Esophagus squamous epithelium (tissue), 5 donors: ENCODE data around the gene KIF6. TPM values are rescaled to one million over a fixed set of nuclear protein-coding genes. Genes with fewer than 3 reads are reported as not detected.

Source experiments
- DNase-seq: peaks from one replicate; lab custom pipeline; 2025; lab: John Stamatoyannopoulos, UW
- H3K27ac ChIP-seq, 4 donors: fragments of 200-600 bp; sonication (generic); one replicate each; pipeline ENCODE4 v1.5.1; 2016 to 2019; ENCODE audit warnings: mild to moderate bottlenecking in 1 of 4
- H3K27me3 ChIP-seq, 4 donors: fragments of 200-600 bp; sonication (generic); 1 replicate in 3 of 4; 2 replicates in 1 of 4; pipeline versions ENCODE4 v1.5.1 to v1.6.0; 2017 to 2021; ENCODE audit warnings: antibody characterized with exemption in 1 of 4
- H3K36me3 ChIP-seq, 3 donors: fragments of 200-600 bp; sonication (generic); one replicate each; pipeline ENCODE4 v1.5.1; 2016 to 2019
- H3K4me1 ChIP-seq, 3 donors: fragments of 200-600 bp; sonication (generic); one replicate each; pipeline ENCODE4 v1.5.1; 2017 to 2019
- H3K4me3 ChIP-seq, 4 donors: fragments of 200-600 bp; sonication (generic); 1 replicate in 3 of 4; 2 replicates in 1 of 4; pipeline ENCODE4 v1.5.1; 2016 to 2019; ENCODE audit warnings: mild to moderate bottlenecking in 2 of 4, moderate library complexity in 1 of 4
- H3K9me3 ChIP-seq, 3 donors: fragments of 200-600 bp; sonication (generic); one replicate each; pipeline ENCODE4 v1.5.1; 2016 to 2019
- POLR2A ChIP-seq, 4 donors: fragments of 450-650 bp; IDR thresholded peaks; one replicate each; pipeline ENCODE4 v1.6.1; 2017; ENCODE audit warnings: antibody characterized with exemption in 4 of 4, mild to moderate bottlenecking in 4 of 4, moderate library complexity in 3 of 4
- WGBS, 2 donors: methylation state at CpG; one replicate each; pipeline ENCODE4 v1.1.5; 2018; 5-methylcytosine and 5-hydroxymethylcytosine counted together
- intact Hi-C: fragments of 100-400 bp; cut with DNase I; formaldehyde crosslinking; loops from one replicate; pipeline ENCODE4 v1.15.0; 2022
- total RNA-seq, 4 donors: library from RNA; depleted of rRNA; stranded (reverse); fragments of >200 nt; gene quantifications; one replicate each; pipeline ENCODE4 v1.1.0, GENCODE V29; 2016
- TF ChIP-seq, protein P1 (sequence below), 6 experiments: fragments of 450-650 bp in 4 of 6; fragments of 200-600 bp in 2 of 6; sonication (generic) in 2 of 6; IDR thresholded peaks; one replicate each; pipeline ENCODE4 v1.5.1; 2016 to 2019; ENCODE audit warnings: antibody characterized with exemption in 6 of 6, mild to moderate bottlenecking in 4 of 6, moderate library complexity in 4 of 6
- donor health status: DM: yes; HTN: yes; CAD: no.

Gene KIF6
- total RNA-seq, 4 donors from 2014 or later = 0.19 TPM; not detected in 3

DNA sequence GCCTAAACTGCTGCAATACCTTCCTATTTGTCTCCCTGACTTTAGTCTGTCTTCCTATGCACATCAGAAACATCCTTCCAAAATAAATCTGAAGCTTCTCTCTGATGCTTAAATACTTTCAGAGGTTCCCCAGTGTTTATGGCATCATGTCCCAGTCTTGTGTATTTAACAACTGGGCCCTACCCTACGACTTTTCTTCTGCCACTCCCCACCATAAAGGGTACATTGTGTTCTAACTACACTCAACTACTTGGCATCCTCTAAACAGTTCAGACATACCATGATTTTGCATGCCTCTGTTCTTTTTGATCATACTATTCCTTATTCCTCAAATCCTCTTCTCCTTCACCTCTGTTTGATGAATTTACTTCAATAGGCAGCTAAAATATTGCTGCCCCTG, 259.7 kb downstream of the KIF6 start:
- Histone ChIP-seq H3K36me3 (no peaks in the 10 kb centered on the region), H3K27me3 (no peaks in the 10 kb centered on the region), H3K27ac (no peak overlapping the region), H3K4me1 (no peaks in the 10 kb centered on the region), H3K9me3 (no peaks in the 10 kb centered on the region), H3K4me3 (no peak overlapping the region)
- DNase-seq = no peak
- intact Hi-C loops = no loop called here
- TF ChIP-seq, protein P1, sequence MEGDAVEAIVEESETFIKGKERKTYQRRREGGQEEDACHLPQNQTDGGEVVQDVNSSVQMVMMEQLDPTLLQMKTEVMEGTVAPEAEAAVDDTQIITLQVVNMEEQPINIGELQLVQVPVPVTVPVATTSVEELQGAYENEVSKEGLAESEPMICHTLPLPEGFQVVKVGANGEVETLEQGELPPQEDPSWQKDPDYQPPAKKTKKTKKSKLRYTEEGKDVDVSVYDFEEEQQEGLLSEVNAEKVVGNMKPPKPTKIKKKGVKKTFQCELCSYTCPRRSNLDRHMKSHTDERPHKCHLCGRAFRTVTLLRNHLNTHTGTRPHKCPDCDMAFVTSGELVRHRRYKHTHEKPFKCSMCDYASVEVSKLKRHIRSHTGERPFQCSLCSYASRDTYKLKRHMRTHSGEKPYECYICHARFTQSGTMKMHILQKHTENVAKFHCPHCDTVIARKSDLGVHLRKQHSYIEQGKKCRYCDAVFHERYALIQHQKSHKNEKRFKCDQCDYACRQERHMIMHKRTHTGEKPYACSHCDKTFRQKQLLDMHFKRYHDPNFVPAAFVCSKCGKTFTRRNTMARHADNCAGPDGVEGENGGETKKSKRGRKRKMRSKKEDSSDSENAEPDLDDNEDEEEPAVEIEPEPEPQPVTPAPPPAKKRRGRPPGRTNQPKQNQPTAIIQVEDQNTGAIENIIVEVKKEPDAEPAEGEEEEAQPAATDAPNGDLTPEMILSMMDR (IDR thresholded peaks at IDR 0.05) = no peak
- TF ChIP-seq POLR2A (IDR thresholded peaks at IDR 0.05) = no peak
- 27 to 38% methylated on average over 1 of the region's 1 CpG for WGBS, 2 donors

DNA sequence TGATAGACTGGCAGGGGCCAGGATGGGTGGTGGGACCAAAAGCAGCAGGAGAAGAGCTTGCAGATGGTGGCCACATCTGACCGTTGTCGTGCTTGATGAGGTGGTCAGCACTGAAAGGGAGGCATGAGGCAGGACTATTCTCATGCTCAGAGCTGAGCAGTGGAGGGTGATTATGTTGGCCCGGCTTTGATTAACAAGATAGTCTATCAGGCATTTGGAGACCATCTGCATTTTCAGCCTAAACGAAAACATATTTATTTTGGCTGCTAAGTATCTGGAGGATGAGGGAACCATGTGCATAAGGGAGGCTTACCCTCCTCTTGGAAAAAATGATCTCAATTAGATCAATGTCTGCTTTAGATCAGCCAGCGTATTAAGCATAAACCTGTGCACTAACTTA, 261.1 kb downstream of the KIF6 start:
- 72 to 79% methylated on average over 4 to 5 of the region's 5 CpGs for WGBS, 2 donors
- no peaks in the 10 kb centered on the region for H3K9me3 ChIP-seq
- H3K27me3 ChIP-seq = no peaks in the 10 kb centered on the region
- H3K36me3 ChIP-seq = no peaks in the 10 kb centered on the region
- intact Hi-C loops = no loop called here
- no peak overlapping the region for H3K27ac ChIP-seq
- TF ChIP-seq, protein P1 (IDR thresholded peaks at IDR 0.05) = no peak
- no peak for TF ChIP-seq POLR2A (IDR thresholded peaks at IDR 0.05)
- no peak overlapping the region for H3K4me3 ChIP-seq
- no peak for DNase-seq
- no peaks in the 10 kb centered on the region for H3K4me1 ChIP-seq

DNA sequence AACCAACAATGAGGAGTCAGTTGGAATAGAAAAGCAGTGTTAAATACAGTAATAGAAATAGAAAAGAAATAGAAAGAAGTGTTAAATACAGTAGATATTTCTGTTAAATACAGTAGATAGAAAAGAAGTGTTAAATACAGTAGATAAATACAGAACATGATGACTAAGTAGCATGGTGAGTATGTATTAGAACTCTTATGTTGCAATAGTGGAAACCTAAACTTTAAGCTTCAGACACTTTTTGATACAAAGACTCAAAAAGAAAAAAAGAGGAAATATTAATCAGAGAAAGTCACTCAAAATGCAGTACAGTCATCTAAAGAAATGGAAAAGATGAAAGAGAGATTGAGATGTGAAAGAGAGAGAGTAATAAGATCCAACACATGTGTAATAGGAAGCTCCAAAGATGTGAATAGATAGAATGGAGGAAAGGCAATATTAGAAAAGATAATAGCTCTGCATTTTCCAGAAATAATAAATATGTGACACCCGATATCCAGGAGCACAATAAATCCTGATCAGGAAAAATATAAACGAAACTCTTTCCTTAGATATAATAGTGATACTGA, 271.2 kb downstream of the KIF6 start:
- 87 to 89% methylated on average over 2 of the region's 2 CpGs for WGBS, 2 donors
- intact Hi-C loops = no loop called here
- Histone ChIP-seq H3K27me3 (peaks cover 0 to 6% (median 0%) of the 10 kb centered on the region in 4 donors), H3K9me3 (peaks cover 0 to 7% (median 0%) of the 10 kb centered on the region in 3 donors), H3K4me3 (no peak overlapping the region), H3K4me1 (no peaks in the 10 kb centered on the region), H3K27ac (no peak overlapping the region), H3K36me3 (no peaks in the 10 kb centered on the region)
- no peak for TF ChIP-seq POLR2A (IDR thresholded peaks at IDR 0.05)
- TF ChIP-seq, protein P1 (IDR thresholded peaks at IDR 0.05) = no peak
- no peak for DNase-seq

DNA sequence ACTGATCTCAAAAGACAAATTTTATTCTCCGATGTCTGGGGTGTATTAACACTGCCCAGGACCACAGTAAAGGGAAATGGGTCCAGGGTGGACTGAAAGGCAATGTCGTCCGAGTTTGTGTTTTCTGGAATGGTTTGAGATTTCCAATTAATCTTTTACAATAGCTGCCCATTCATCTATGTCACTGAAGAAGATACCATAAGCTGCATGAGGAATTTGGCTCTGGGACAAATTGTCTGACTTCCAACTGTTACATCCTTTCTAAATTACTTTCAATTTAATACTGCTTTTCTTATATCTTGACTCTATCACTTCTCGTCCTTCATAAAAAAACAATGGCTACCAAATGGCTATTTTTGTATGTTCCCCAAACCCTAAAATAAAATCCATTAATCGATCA, 272.0 kb downstream of the KIF6 start:
- Histone ChIP-seq H3K27ac (no peak overlapping the region), H3K36me3 (no peaks in the 10 kb centered on the region), H3K4me1 (no peaks in the 10 kb centered on the region), H3K9me3 (peaks cover 0 to 7% (median 0%) of the 10 kb centered on the region in 3 donors), H3K27me3 (peaks cover 0 to 6% (median 0%) of the 10 kb centered on the region in 4 donors), H3K4me3 (no peak overlapping the region)
- WGBS, 2 donors = 37 to 53% methylated on average over 5 of the region's 5 CpGs
- TF ChIP-seq, protein P1 (IDR thresholded peaks at IDR 0.05) = no peak
- TF ChIP-seq POLR2A (IDR thresholded peaks at IDR 0.05) = no peak
- no peak for DNase-seq
- intact Hi-C loops = no loop called here

DNA sequence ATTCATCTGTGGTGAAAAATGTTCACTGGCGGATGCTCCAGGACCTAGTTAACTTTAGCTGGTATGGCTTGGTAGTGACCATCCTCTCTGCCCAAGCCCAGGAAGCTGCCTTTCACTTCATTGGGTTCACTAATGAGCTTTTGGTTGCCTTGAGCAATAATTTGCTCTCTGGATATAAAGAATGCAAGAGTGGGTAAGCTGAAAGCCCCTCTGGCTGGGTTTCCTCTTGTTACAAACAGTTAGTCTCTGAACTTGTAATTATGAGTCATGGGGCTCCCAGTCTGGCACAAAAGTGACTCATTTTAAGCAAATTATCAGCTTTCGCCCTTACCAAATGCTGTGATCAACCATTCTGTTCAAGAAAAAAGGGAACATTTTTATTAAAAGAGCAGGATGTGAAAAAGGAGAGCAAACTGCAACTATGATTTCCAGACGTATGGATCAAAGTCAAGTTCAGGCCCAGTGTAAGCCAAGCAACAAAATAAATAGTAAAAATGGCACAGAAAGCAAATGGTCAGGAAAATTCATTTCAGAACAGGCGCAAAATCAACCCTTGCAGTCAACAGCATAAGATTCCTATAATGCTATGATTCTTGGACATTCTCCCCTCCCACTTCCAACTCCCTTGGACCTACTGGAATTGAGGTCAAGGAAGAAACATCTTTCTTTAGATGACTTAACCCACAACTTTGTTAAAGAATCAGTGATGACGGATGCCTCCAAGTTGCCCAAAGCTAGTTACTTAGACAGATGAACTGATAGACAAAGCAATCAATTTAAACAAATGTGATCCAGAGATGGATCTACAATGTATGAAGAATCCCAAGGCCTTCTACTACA, 272.7 kb downstream of the KIF6 start:
- WGBS, 2 donors = 64 to 68% methylated on average over 5 of the region's 5 CpGs
- H3K27ac ChIP-seq = no peak overlapping the region
- peaks cover 0 to 6% (median 0%) of the 10 kb centered on the region in 4 donors for H3K27me3 ChIP-seq
- H3K36me3 ChIP-seq = no peaks in the 10 kb centered on the region
- no peak for DNase-seq
- peaks cover 0 to 7% (median 0%) of the 10 kb centered on the region in 3 donors for H3K9me3 ChIP-seq
- H3K4me3 ChIP-seq = no peak overlapping the region
- no peak for TF ChIP-seq POLR2A (IDR thresholded peaks at IDR 0.05)
- TF ChIP-seq, protein P1 (IDR thresholded peaks at IDR 0.05) = no peak
- no peaks in the 10 kb centered on the region for H3K4me1 ChIP-seq
- intact Hi-C loops = no loop called here
